ENCODE data around the gene NEURL3. TPM values are rescaled to one million over a fixed set of nuclear protein-coding genes. Genes with fewer than 3 reads are reported as not detected.

NEURL3 gene
- total RNA-seq, 1 donor from 2014 or later, result not detected

DNA sequence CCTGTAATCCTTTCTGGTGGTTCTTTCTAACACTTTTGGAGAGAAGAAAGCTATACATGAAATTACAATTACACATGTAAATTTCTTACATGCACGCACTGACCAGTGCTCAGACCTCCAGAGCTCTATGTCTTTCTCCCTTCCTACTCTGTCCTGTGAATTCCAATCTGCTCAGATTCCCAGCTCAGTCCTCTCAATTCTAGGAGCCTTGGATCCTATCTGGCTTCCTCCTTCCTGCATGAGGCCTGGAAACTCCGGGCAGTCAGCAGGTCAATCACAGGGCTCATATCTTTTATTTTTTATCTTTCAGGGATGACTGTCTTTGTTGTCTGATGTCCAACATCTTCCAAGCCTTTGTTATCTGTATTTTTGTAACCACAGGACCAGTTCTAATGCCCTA is 56.0 kb downstream of the NEURL3 start:
- H3K4me1 Mint-ChIP-seq (ENCODE audit: unreplicated experiment), result no peaks in the 10 kb centered on the region
- H3K27me3 Mint-ChIP-seq (ENCODE audit: unreplicated experiment), result peaks cover 25% of the 10 kb centered on the region
- no peak for DNase-seq (ENCODE audit: extremely low spot score, unreplicated experiment)
- H3K9me3 Mint-ChIP-seq (ENCODE audit: unreplicated experiment), result no peaks in the 10 kb centered on the region
- TF ChIP-seq, protein P1, sequence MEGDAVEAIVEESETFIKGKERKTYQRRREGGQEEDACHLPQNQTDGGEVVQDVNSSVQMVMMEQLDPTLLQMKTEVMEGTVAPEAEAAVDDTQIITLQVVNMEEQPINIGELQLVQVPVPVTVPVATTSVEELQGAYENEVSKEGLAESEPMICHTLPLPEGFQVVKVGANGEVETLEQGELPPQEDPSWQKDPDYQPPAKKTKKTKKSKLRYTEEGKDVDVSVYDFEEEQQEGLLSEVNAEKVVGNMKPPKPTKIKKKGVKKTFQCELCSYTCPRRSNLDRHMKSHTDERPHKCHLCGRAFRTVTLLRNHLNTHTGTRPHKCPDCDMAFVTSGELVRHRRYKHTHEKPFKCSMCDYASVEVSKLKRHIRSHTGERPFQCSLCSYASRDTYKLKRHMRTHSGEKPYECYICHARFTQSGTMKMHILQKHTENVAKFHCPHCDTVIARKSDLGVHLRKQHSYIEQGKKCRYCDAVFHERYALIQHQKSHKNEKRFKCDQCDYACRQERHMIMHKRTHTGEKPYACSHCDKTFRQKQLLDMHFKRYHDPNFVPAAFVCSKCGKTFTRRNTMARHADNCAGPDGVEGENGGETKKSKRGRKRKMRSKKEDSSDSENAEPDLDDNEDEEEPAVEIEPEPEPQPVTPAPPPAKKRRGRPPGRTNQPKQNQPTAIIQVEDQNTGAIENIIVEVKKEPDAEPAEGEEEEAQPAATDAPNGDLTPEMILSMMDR (IDR thresholded peaks at IDR 0.05), result no peak
- H3K27ac Mint-ChIP-seq (ENCODE audit: unreplicated experiment), result no peak overlapping the region
- H3K36me3 Mint-ChIP-seq (ENCODE audit: unreplicated experiment), result no peaks in the 10 kb centered on the region
- no peak overlapping the region for H3K4me3 Mint-ChIP-seq (ENCODE audit: unreplicated experiment)

DNA sequence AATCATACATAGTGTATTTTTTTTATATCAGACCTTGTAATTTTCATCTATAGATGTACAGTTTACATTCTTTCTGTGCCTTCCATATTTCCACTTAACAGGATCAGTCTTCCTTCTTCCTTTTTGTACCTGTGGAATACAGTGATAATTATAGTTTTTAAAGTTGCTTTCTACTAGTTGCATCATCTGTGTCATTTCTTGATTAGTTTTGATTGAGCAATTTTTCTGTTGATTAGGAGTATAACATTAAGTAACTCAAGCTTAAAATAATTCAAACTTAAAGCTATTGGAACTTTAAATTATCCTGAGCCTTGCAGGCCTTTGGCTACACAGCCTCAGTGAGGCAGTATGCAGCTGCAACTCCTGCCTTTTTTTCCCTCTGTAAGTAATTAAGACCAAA is 57.4 kb downstream of the NEURL3 start:
- DNase-seq (ENCODE audit: extremely low spot score, unreplicated experiment), result no peak
- Mint-ChIP-seq H3K27ac (ENCODE audit: unreplicated experiment) (no peak overlapping the region), H3K36me3 (ENCODE audit: unreplicated experiment) (no peaks in the 10 kb centered on the region), H3K27me3 (ENCODE audit: unreplicated experiment) (peaks cover 30% of the 10 kb centered on the region), H3K9me3 (ENCODE audit: unreplicated experiment) (no peaks in the 10 kb centered on the region), H3K4me1 (ENCODE audit: unreplicated experiment) (no peaks in the 10 kb centered on the region), H3K4me3 (ENCODE audit: unreplicated experiment) (no peak overlapping the region)
- TF ChIP-seq, protein P1 (IDR thresholded peaks at IDR 0.05), result no peak

Other genes with a start within 250 kb of the NEURL3 start
- 56.3 and 61.8 TPM in 2 replicates for gene TMEM127, start 239.4 kb downstream of the NEURL3 start, total RNA-seq
- 54.6 and 56.3 TPM in 2 replicates for gene CIAO1, start 239.1 kb downstream of the NEURL3 start, total RNA-seq
- gene SNRNP200, start 199.8 kb downstream of the NEURL3 start, total RNA-seq, result 114 and 122 TPM in 2 replicates
- 0.50 and 0.86 TPM in 2 replicates for gene ITPRIPL1, start 180.0 kb downstream of the NEURL3 start, total RNA-seq
- 5.9 and 7.7 TPM in 2 replicates for gene NCAPH, start 169.6 kb downstream of the NEURL3 start, total RNA-seq
- 25.9 and 26.3 TPM in 2 replicates for gene ARID5A, start 31.4 kb upstream of the NEURL3 start, total RNA-seq
- 44.2 and 45.8 TPM in 2 replicates for gene KANSL3, start 133.0 kb upstream of the NEURL3 start, total RNA-seq
- 0.13 TPM in 1 of 2 replicates, not detected in the other for gene FER1L5, start 137.4 kb upstream of the NEURL3 start, total RNA-seq
- 19.2 and 21.2 TPM in 2 replicates for gene LMAN2L, start 234.7 kb upstream of the NEURL3 start, total RNA-seq